Keratinocyte (primary cell): Measurements from ENCODE around the gene NHERF2.

Source experiments
- EZH2 ChIP-seq: IDR thresholded peaks from one replicate; pipeline ENCODE4 v1.6.1; 2012; ENCODE audit warnings: inconsistent platforms, mild to moderate bottlenecking, low read length, moderate library complexity
- TF ChIP-seq, protein P1 (sequence below), 3 experiments: IDR thresholded peaks in 1 of 3; conservative IDR thresholded peaks in 1 of 3; optimal IDR thresholded peaks in 1 of 3; 2 replicates in 2 of 3; 3 replicates in 1 of 3; pipeline versions ENCODE3 to v1.5.1; 2011; ENCODE audit warnings: low read length in 3 of 3, mild to moderate bottlenecking in 3 of 3, moderate library complexity in 2 of 3, control low read depth in 1 of 3, inconsistent platforms in 1 of 3; ENCODE audit not compliant: insufficient read depth in 2 of 3; ENCODE audit errors: extremely low read depth in 1 of 3

DNA sequence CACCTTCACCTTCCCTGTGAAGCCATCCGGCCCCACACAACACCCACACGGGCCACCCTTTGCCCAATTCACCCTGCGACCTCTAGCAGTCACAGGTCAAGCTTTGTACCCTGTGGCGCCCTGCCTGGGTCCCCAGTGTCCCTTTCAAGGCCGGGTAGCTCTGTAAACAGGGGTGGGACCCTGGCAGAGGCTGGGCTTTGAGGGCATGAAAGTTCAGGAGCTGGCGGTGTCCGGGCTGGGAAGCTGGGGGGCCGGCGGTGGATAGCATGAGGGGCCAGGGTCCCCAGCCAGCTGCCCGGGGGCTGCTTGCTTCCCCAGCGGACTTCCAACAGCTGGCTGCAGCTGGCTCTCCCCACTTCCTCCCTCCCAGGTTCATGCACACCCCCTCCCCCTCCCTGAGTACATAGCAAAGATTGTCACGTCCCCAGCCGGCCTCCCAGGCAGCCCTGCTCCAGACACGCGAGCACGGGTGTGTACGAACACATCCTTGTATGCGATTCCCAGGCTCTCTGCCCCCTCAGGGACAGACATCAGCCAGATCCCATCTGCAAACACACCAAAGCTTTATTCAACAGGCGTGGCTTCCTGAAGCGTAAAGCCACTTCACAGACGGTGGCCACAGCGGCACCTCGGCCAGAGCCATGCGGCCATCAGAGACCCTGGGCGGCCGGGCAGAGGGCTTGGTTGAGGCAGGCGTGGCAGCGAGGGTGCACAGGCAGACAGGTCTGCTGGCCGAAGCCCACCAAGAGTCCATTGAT lies 12.8 kb downstream of the NHERF2 start:
- TF ChIP-seq, protein P1, sequence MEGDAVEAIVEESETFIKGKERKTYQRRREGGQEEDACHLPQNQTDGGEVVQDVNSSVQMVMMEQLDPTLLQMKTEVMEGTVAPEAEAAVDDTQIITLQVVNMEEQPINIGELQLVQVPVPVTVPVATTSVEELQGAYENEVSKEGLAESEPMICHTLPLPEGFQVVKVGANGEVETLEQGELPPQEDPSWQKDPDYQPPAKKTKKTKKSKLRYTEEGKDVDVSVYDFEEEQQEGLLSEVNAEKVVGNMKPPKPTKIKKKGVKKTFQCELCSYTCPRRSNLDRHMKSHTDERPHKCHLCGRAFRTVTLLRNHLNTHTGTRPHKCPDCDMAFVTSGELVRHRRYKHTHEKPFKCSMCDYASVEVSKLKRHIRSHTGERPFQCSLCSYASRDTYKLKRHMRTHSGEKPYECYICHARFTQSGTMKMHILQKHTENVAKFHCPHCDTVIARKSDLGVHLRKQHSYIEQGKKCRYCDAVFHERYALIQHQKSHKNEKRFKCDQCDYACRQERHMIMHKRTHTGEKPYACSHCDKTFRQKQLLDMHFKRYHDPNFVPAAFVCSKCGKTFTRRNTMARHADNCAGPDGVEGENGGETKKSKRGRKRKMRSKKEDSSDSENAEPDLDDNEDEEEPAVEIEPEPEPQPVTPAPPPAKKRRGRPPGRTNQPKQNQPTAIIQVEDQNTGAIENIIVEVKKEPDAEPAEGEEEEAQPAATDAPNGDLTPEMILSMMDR (optimal IDR thresholded peaks at IDR 0.05 in 1 of 3, IDR thresholded peaks at IDR 0.05 in 1 of 3, conservative IDR thresholded peaks at IDR 0.05 in 1 of 3; ENCODE audit: extremely low read depth in 1 of 3, insufficient read depth in 2 of 3, low read length in 3 of 3), result no peak
- no peak for TF ChIP-seq EZH2
